ENCODE results near the gene ADAMTSL1. TPM values are rescaled to one million over a fixed set of nuclear protein-coding genes. Genes with fewer than 3 reads are reported as not detected.

ADAMTSL1 gene
- total and polyA plus RNA-seq, 2 of the 13 experiments (the other 11 are each of a cell fraction or from before 2014, with no cell fraction given): not detected

DNA sequence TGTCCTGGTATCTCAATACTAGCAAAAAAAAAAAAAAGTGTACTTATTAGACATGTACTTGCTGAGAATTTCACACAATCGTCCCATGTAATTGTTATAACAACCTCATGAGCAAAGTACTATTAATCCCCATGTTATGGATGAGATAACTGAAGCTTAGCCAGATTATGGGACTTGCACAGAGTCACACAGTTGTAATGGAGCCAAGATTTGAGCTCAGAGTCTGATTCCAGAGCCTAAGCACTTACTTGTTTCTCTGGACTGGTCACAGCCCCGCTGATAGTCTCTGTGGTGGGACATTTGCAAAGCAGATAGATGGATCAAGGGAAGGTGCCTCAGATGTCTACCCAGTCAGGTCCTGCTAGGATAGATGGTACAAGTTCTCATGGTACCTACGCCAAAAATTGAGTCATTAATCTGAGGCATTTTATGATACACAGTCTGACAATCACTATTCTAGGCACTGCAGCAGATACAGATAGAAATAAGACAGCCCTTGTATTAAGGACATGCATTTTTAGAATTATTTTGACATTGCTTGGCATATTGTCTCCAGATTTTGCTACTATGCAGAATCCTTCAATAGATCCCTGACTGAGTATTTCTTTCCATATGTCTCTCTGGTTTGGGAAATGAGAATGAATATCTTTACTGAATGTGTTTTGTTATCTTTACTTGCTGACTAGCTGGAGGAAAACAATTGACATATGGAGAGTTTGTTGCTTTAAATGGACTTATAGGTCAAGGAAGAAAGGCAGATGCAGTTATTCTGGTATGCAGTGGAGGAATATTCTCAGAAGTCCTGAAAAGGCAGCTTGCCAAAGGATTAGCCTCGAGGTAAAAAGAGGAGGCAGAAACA lies 149.5 kb downstream of the ADAMTSL1 start (continued):
- TF ChIP-seq, protein P1, sequence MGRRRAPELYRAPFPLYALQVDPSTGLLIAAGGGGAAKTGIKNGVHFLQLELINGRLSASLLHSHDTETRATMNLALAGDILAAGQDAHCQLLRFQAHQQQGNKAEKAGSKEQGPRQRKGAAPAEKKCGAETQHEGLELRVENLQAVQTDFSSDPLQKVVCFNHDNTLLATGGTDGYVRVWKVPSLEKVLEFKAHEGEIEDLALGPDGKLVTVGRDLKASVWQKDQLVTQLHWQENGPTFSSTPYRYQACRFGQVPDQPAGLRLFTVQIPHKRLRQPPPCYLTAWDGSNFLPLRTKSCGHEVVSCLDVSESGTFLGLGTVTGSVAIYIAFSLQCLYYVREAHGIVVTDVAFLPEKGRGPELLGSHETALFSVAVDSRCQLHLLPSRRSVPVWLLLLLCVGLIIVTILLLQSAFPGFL (CRISPR knock-in tag; IDR thresholded peaks at IDR 0.05): no peak
- TF ChIP-seq SP1 (IDR thresholded peaks at IDR 0.05) (no peak), SP1 (CRISPR knock-in tag; IDR thresholded peaks at IDR 0.05) (no peak), REPIN1 (CRISPR knock-in tag; IDR thresholded peaks at IDR 0.05; ENCODE audit: borderline replicate concordance, low read depth) (no peak), ZNF7 (CRISPR knock-in tag; IDR thresholded peaks at IDR 0.05) (no peak), ZNF674 (CRISPR knock-in tag; IDR thresholded peaks at IDR 0.05; ENCODE audit: low read depth) (no peak)
- TF ChIP-seq, protein P2, sequence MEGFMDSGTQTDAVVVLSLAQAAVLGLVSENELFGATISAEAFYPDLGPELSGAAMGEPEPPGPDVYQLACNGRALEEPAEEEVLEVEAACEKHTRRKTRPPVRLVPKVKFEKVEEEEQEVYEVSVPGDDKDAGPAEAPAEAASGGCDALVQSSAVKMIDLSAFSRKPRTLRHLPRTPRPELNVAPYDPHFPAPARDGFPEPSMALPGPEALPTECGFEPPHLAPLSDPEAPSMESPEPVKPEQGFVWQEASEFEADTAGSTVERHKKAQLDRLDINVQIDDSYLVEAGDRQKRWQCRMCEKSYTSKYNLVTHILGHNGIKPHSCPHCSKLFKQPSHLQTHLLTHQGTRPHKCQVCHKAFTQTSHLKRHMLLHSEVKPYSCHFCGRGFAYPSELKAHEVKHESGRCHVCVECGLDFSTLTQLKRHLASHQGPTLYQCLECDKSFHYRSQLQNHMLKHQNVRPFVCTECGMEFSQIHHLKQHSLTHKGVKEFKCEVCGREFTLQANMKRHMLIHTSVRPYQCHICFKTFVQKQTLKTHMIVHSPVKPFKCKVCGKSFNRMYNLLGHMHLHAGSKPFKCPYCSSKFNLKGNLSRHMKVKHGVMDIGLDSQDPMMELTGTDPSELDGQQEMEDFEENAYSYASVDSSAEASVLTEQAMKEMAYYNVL (CRISPR knock-in tag; IDR thresholded peaks at IDR 0.05; ENCODE audit: borderline replicate concordance): no peak

DNA sequence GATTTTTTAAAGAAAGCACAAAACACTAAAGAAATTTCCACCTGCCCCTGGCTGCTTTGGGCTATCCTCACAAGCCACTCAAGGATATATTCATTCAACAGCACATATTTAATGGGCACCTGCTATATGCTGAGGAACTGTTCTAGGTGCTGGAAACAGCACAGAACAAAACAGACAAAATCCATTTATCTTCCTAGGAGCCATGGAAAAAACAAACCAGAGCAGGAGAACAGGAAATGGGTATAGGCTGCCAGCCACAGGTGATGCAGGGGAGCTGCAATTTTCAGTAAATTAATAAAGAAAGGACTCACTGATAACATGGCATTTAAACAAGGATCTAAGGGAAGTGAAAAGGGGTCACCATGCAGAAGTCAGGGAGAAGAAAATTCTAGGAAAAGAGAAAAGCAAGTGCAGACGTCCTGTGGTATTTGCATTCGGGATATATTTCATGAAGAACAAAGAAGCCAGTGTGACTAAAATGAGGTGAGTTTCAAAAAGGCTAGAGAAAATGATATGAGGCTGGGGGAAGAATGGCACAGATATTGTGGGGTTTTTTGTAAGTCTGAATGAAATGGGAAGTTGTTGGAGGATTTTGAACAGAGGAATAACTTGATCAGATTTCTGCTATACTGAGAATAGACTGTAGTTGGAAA lies 152.2 kb downstream of the ADAMTSL1 start:
- WGBS (ENCODE audit: low lambda C conversion rate): 0% methylated on average over 2 of the region's 2 CpGs
- POLR2A ChIA-PET: no interaction called here
- in situ Hi-C loops (cut with HindIII; ENCODE audit: extremely low pct_ligation_motif_present, low pct_unique_long_range_greater_than_20kb): no loop called here
- TF ChIP-seq, protein P3, sequence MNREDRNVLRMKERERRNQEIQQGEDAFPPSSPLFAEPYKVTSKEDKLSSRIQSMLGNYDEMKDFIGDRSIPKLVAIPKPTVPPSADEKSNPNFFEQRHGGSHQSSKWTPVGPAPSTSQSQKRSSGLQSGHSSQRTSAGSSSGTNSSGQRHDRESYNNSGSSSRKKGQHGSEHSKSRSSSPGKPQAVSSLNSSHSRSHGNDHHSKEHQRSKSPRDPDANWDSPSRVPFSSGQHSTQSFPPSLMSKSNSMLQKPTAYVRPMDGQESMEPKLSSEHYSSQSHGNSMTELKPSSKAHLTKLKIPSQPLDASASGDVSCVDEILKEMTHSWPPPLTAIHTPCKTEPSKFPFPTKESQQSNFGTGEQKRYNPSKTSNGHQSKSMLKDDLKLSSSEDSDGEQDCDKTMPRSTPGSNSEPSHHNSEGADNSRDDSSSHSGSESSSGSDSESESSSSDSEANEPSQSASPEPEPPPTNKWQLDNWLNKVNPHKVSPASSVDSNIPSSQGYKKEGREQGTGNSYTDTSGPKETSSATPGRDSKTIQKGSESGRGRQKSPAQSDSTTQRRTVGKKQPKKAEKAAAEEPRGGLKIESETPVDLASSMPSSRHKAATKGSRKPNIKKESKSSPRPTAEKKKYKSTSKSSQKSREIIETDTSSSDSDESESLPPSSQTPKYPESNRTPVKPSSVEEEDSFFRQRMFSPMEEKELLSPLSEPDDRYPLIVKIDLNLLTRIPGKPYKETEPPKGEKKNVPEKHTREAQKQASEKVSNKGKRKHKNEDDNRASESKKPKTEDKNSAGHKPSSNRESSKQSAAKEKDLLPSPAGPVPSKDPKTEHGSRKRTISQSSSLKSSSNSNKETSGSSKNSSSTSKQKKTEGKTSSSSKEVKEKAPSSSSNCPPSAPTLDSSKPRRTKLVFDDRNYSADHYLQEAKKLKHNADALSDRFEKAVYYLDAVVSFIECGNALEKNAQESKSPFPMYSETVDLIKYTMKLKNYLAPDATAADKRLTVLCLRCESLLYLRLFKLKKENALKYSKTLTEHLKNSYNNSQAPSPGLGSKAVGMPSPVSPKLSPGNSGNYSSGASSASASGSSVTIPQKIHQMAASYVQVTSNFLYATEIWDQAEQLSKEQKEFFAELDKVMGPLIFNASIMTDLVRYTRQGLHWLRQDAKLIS (CRISPR knock-in tag; IDR thresholded peaks at IDR 0.05): no peak
- no peak for TF ChIP-seq ZNF33B (CRISPR knock-in tag; IDR thresholded peaks at IDR 0.05)
- TF ChIP-seq, protein P4, sequence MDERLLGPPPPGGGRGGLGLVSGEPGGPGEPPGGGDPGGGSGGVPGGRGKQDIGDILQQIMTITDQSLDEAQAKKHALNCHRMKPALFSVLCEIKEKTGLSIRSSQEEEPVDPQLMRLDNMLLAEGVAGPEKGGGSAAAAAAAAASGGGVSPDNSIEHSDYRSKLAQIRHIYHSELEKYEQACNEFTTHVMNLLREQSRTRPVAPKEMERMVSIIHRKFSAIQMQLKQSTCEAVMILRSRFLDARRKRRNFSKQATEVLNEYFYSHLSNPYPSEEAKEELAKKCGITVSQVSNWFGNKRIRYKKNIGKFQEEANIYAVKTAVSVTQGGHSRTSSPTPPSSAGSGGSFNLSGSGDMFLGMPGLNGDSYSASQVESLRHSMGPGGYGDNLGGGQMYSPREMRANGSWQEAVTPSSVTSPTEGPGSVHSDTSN (CRISPR knock-in tag; IDR thresholded peaks at IDR 0.05): no peak
- no peak for TF ChIP-seq TBX3 (IDR thresholded peaks at IDR 0.05; ENCODE audit: borderline replicate concordance)
- TF ChIP-seq KLF6 (CRISPR knock-in tag; IDR thresholded peaks at IDR 0.05): no peak
- TF ChIP-seq ZNF260 (CRISPR knock-in tag; IDR thresholded peaks at IDR 0.05; ENCODE audit: borderline replicate concordance, low read depth): no peak
- TF ChIP-seq AGO2 (optimal IDR thresholded peaks at IDR 0.05; ENCODE audit: low read depth, low read length): no peak

More for the DNA sequence above, 152.2 kb downstream of the ADAMTSL1 start:
- ATAC-seq: no peak
- no peaks in the 10 kb centered on the region for H4K20me1 ChIP-seq (ENCODE audit: insufficient read depth, low read length)
- peaks cover 11% of the 10 kb centered on the region for H3K4me1 ChIP-seq (ENCODE audit: insufficient read depth, low read length)
- no peaks in the 10 kb centered on the region for H3K27me3 ChIP-seq (ENCODE audit: control insufficient read depth in 1 of 2, insufficient read depth in 2 of 2, low read length in 2 of 2)
- H3K9me3 ChIP-seq (ENCODE audit: low read length): no peaks in the 10 kb centered on the region
- no peaks in the 10 kb centered on the region for H3K36me3 ChIP-seq (replicated peaks in 1 of 2; ENCODE audit: control insufficient read depth in 1 of 2, insufficient read depth in 2 of 2, low read length in 2 of 2)
- H3K79me2 ChIP-seq (ENCODE audit: insufficient read depth, low read length): no peaks in the 10 kb centered on the region
- DNase-seq (ENCODE audit: low spot score): no peak
- no peak overlapping the region for H3K4me2 ChIP-seq (ENCODE audit: low read depth, low read length)
- H3K4me3 ChIP-seq (replicated peaks in 1 of 3; ENCODE audit: insufficient read depth in 1 of 3, low read depth in 2 of 3, low read length in 3 of 3): no peak overlapping the region
- intact Hi-C loops (cut with micrococcal nuclease; ENCODE audit: unreplicated experiment): no loop called here
- H2AFZ ChIP-seq (ENCODE audit: low read length): no peak overlapping the region
- H3K9ac ChIP-seq (ENCODE audit: insufficient read depth, low read depth, low read length): no peak overlapping the region
- no peak overlapping the region for H3K27ac ChIP-seq (ENCODE audit: extremely low read length, insufficient read depth, low read length)
- no TSS peak for BruUV-seq (replicated peaks)
- no peak for FAIRE-seq
- CTCF ChIA-PET (ENCODE audit: low intra/inter-chr PET ratio, low total read pairs): no interaction called here

Data from HepG2 (cell line).